Erythroblast (primary cell): ENCODE measurements around the gene GPR158.

Experiments
- DNase-seq, 2 experiments: peaks; one replicate each; lab custom pipeline; 2025; lab: John Stamatoyannopoulos, UW
- GATA1 ChIP-seq: IDR thresholded peaks from 2 replicates; pipeline ENCODE4 v1.6.1; 2011; ENCODE audit warnings: low read depth, mild to moderate bottlenecking, control low read depth, low read length, moderate library complexity
- POLR2A ChIP-seq: IDR thresholded peaks from 2 replicates; pipeline ENCODE4 v1.6.1; 2011; ENCODE audit warnings: mild to moderate bottlenecking, low read length

Gene GPR158

GRCh38 chr10:25177093-25177753 is 2.4 kb downstream of the GPR158 start:
- TF ChIP-seq POLR2A = no peak
- TF ChIP-seq GATA1 = no peak

GRCh38 chr10:25177754-25178135 is 2.9 kb downstream of the GPR158 start:
- DNase-seq = no peak
- TF ChIP-seq GATA1 (no peak), POLR2A (no peak)

More at GRCh38 chr10:25177093-25177753, 2.4 kb downstream of the GPR158 start:
- DNase-seq = no peak

- DNase-seq = no peak
- TF ChIP-seq POLR2A = no peak
- TF ChIP-seq GATA1 = no peak
Observed at GRCh38 chr10:25178411-25178810, 3.6 kb downstream of the GPR158 start.

GRCh38 chr10:25180801-25181200 is 6.0 kb downstream of the GPR158 start:
- DNase-seq = no peak
- TF ChIP-seq GATA1 (no peak), POLR2A (no peak)

GRCh38 chr10:25182636-25183035 is 7.8 kb downstream of the GPR158 start:
- TF ChIP-seq POLR2A (no peak), GATA1 (no peak)
- DNase-seq = no peak

GRCh38 chr10:25191162-25191895 is 16.5 kb downstream of the GPR158 start:
- DNase-seq = no peak
- no peak for TF ChIP-seq GATA1
- TF ChIP-seq POLR2A = no peak

GRCh38 chr10:25198151-25198550 is 23.4 kb downstream of the GPR158 start:
- no peak for TF ChIP-seq POLR2A
- no peak for DNase-seq

GRCh38 chr10:25206693-25207414 is 32.1 kb downstream of the GPR158 start:
- TF ChIP-seq POLR2A = no peak
- TF ChIP-seq GATA1 = no peak
- no peak for DNase-seq

GRCh38 chr10:25209618-25210017 is 34.8 kb downstream of the GPR158 start:
- no peak for TF ChIP-seq GATA1
- no peak for TF ChIP-seq POLR2A

GRCh38 chr10:25210265-25210664 is 35.5 kb downstream of the GPR158 start:
- no peak for DNase-seq
- TF ChIP-seq GATA1 = no peak
- no peak for TF ChIP-seq POLR2A

More at GRCh38 chr10:25209618-25210017, 34.8 kb downstream of the GPR158 start:
- no peak for DNase-seq

GRCh38 chr10:25220156-25220555 is 45.4 kb downstream of the GPR158 start:
- no peak for TF ChIP-seq GATA1
- TF ChIP-seq POLR2A = no peak

GRCh38 chr10:25222085-25222660 is 47.4 kb downstream of the GPR158 start:
- TF ChIP-seq GATA1 = no peak
- TF ChIP-seq POLR2A = no peak
- no peak for DNase-seq

More at GRCh38 chr10:25220156-25220555, 45.4 kb downstream of the GPR158 start:
- DNase-seq = no peak
